ENCODE measurements around the gene EFCAB6.

Gene EFCAB6

DNA sequence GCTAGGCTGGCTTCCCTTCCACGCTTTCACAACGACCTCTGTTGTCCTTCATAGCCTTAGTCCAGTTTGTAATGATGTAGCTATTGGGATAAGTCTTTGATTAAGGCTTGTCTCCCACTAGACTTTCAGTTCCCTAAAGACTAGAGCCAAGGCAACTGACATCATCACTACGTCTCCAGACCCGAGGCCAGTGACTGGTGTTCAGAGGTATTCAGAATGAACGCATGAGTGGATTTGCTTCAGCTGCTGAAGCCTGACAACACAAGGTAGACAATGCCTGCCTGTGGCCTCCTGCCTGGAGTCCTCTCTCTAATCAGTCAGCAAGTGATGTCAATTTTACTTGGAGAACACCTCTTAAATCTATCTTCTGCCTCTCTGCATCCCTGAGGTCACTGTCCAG lies 13.6 kb downstream of the EFCAB6 start:
- no peak overlapping the region for H3K4me3 Mint-ChIP-seq
- peaks cover 17% of the 10 kb centered on the region for H3K9me3 Mint-ChIP-seq
- peaks cover 12% of the 10 kb centered on the region for H3K36me3 Mint-ChIP-seq (ENCODE audit: low read depth)
- no peaks in the 10 kb centered on the region for H3K27me3 Mint-ChIP-seq (ENCODE audit: low read depth)
- no peak overlapping the region for H3K27ac Mint-ChIP-seq
- TF ChIP-seq, protein P1, sequence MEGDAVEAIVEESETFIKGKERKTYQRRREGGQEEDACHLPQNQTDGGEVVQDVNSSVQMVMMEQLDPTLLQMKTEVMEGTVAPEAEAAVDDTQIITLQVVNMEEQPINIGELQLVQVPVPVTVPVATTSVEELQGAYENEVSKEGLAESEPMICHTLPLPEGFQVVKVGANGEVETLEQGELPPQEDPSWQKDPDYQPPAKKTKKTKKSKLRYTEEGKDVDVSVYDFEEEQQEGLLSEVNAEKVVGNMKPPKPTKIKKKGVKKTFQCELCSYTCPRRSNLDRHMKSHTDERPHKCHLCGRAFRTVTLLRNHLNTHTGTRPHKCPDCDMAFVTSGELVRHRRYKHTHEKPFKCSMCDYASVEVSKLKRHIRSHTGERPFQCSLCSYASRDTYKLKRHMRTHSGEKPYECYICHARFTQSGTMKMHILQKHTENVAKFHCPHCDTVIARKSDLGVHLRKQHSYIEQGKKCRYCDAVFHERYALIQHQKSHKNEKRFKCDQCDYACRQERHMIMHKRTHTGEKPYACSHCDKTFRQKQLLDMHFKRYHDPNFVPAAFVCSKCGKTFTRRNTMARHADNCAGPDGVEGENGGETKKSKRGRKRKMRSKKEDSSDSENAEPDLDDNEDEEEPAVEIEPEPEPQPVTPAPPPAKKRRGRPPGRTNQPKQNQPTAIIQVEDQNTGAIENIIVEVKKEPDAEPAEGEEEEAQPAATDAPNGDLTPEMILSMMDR (IDR thresholded peaks at IDR 0.05; ENCODE audit: unreplicated experiment in 3 of 3): no peak
- H3K4me1 Mint-ChIP-seq: no peaks in the 10 kb centered on the region

DNA sequence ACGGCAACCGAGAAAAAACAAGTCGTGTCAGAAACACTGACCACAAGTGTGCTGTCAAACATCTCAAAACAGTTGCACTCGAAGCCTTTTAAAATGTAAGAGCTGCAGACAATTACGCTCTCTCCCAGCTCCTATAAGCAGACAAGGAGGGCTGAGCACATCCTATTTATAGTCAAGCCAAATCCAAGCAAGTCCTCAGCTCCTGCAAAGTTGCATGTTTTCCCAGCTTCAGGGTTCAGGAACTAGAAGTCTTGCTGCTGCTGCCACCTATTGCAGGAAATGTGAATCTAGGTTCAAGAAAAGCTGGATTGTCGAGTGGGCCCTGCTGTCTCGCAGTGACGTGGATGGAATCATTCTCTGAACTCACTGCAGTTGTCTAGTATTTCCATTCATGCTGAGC lies 15.5 kb downstream of the EFCAB6 start:
- H3K4me3 Mint-ChIP-seq: no peak overlapping the region
- no peaks in the 10 kb centered on the region for H3K4me1 Mint-ChIP-seq
- peaks cover 10% of the 10 kb centered on the region for H3K9me3 Mint-ChIP-seq
- no peaks in the 10 kb centered on the region for H3K27me3 Mint-ChIP-seq (ENCODE audit: low read depth)
- H3K27ac Mint-ChIP-seq: no peak overlapping the region
- TF ChIP-seq, protein P1 (IDR thresholded peaks at IDR 0.05; ENCODE audit: unreplicated experiment in 3 of 3): peak; percentile 35 to 46 (median 38)
- peaks cover 10% of the 10 kb centered on the region for H3K36me3 Mint-ChIP-seq (ENCODE audit: low read depth)

DNA sequence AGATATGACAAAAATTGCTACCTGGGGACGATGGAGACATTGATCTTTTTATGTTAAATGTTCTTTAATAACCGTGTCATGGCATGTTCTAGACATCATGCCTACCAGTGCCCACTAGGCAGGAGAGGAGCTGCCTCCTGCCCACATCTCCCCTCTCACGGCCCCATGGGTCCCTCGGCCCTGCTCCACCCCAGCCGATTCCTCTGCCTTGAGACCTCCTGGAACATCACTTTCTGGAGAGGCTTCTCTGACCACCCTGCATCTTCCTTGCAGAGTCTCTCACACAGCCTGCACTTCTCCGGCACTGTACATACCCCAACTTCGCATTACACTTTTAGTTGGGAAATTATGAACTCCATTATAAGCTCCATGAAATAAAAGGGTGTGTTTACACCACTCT lies 16.8 kb downstream of the EFCAB6 start:
- Mint-ChIP-seq H3K4me1 (no peaks in the 10 kb centered on the region), H3K27me3 (ENCODE audit: low read depth) (no peaks in the 10 kb centered on the region), H3K27ac (no peak overlapping the region), H3K9me3 (no peaks in the 10 kb centered on the region), H3K36me3 (ENCODE audit: low read depth) (no peaks in the 10 kb centered on the region), H3K4me3 (no peak overlapping the region)
- TF ChIP-seq, protein P1 (IDR thresholded peaks at IDR 0.05; ENCODE audit: unreplicated experiment in 3 of 3): no peak

DNA sequence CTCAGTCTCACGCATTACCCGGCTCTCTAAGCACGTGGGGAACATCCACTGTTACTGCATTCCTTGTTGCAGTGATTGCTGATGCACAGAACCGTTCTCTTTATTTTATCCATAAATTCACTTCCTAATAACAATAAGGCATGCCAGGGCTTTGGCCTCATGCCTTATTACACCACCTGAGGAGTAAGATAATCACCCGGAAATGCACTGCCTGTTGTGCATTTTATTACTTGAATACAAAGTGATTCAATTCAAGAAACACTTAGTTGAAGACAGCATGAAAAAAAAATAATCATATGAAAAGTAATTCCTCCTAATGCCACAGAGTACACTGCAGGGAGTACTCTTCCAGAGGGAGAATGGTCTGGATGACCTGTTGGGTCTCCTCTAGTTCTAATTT lies 19.2 kb downstream of the EFCAB6 start:
- Mint-ChIP-seq H3K27ac (no peak overlapping the region), H3K4me3 (no peak overlapping the region)

DNA sequence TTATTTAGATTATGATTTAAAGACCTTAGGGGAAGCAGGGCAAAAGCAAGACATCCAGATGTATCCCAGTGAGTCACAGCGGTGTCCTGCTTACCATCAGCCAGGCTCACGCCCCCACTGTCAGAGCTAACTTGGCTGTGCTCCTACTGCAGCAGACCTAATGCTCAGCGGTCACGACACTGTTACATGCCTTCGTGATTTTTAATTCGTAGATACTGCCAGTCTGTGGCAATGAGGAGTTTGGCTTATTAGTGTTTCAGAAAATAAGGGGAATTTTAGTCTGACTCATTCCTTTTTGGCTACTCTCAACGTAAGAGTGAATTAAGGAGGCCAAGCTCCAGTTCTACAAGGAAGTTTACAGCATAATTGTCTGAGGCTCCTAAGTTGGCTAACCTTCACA lies 22.7 kb downstream of the EFCAB6 start:
- no peak overlapping the region for H3K4me3 Mint-ChIP-seq
- H3K9me3 Mint-ChIP-seq: peaks cover 8% of the 10 kb centered on the region
- no peaks in the 10 kb centered on the region for H3K4me1 Mint-ChIP-seq
- TF ChIP-seq, protein P1 (IDR thresholded peaks at IDR 0.05; ENCODE audit: unreplicated experiment in 3 of 3): no peak
- H3K27ac Mint-ChIP-seq: no peak overlapping the region
- H3K36me3 Mint-ChIP-seq (ENCODE audit: low read depth): no peaks in the 10 kb centered on the region
- no peaks in the 10 kb centered on the region for H3K27me3 Mint-ChIP-seq (ENCODE audit: low read depth)

More for the DNA sequence above, 19.2 kb downstream of the EFCAB6 start:
- Mint-ChIP-seq H3K9me3 (no peaks in the 10 kb centered on the region), H3K27me3 (ENCODE audit: low read depth) (no peaks in the 10 kb centered on the region), H3K4me1 (no peaks in the 10 kb centered on the region), H3K36me3 (ENCODE audit: low read depth) (no peaks in the 10 kb centered on the region)
- TF ChIP-seq, protein P1 (IDR thresholded peaks at IDR 0.05; ENCODE audit: unreplicated experiment in 3 of 3): no peak

DNA sequence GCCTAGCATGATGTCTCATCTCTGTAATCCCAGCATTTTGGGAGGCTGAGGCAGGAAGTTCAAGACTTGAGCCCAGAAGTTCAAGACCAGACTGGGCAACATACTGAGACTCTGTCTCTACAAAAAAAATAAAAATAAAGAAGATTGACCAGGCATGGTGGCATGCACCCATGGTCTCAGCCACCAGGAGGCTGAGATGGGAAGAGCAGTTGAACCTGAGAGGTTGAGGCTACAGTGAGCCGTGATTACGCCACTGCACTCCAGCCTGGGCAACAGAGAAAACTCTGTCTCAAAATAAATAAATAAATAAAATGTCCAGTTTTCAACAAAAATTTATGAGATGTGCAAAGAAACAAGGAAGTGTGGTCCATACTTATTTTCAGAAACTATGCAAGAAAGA lies 28.3 kb downstream of the EFCAB6 start:
- TF ChIP-seq, protein P1 (IDR thresholded peaks at IDR 0.05; ENCODE audit: unreplicated experiment in 3 of 3): no peak
- Mint-ChIP-seq H3K9me3 (peaks cover 8% of the 10 kb centered on the region), H3K4me1 (no peaks in the 10 kb centered on the region), H3K36me3 (ENCODE audit: low read depth) (peaks cover 6% of the 10 kb centered on the region), H3K27ac (no peak overlapping the region), H3K4me3 (no peak overlapping the region), H3K27me3 (ENCODE audit: low read depth) (no peaks in the 10 kb centered on the region)
